Superior temporal gyrus (tissue), 1 donor: ENCODE results near the gene MTA3.

ENCODE experiments used
- DNase-seq: peaks from one replicate; pipeline ENCODE4 v3.0.0-alpha.2; 2016; ENCODE audit errors: extremely low spot score

The MTA3 gene

GRCh38 chr2:42762823-42763804, 194.7 kb downstream of the MTA3 start:
- DNase-seq, result no peak

DNA sequence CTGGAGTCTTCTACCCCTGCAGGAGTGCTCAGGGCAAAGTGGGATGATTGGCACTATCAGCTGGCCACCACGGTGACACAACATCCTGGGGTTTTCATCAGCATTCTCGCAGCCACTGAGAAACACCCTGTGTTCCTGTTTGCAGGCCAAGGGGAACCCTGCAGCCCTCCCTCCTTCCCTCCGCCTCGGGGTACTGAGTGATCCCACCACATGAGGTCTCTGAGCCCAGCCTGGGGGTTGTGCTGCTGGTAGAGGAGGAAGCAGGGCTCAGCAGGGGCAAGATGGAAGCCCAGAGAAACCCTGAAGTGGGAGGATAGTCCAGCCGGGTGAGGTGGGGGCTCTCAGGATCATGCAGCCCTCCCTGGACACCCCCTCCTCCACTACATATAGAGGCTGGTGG, 195.7 kb downstream of the MTA3 start, which contains the start of gene OXER1:
TSS of gene OXER1 (minus strand) at position 40 of the 400 bp plus-strand sequence. CDS start 73 bp downstream, outside the sequence.
- no peak for DNase-seq

GRCh38 chr2:42764901-42765300, 196.5 kb downstream of the MTA3 start:
- no peak for DNase-seq

- no peak for DNase-seq
These were observed 197.3 kb downstream of the MTA3 start for GRCh38 chr2:42765686-42766085.

GRCh38 chr2:42767080-42767898, 198.9 kb downstream of the MTA3 start:
- DNase-seq, result no peak

GRCh38 chr2:42767899-42768705, 199.7 kb downstream of the MTA3 start:
- DNase-seq, result no peak

DNA sequence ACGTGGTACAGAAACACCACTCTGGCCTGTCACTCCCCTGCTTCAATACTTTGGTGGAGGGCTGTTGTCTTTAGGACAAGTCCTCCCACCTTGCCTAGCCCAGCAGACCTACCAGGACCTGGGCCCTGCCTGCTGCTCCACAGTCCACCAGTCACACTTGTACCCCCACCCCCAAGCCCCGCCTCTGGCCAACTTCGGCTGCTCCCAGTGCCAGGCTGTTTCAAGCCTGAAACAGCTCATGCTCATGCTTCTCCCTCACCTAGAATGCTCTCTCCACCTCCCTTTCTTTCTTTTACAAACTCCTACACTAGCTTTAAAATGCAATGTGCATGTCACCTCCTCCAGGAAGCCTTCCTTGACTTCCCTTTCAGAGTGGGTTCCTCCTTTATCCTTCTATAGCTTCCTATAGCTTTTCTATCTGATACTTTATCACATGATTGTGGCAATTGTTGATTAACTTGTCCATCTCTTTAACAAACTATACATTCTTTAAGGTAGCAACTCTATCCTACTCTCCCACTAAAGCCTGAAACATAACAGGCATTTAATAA, 200.3 kb downstream of the MTA3 start:
- DNase-seq, result no peak

- no peak for DNase-seq
These were observed 201.3 kb downstream of the MTA3 start for GRCh38 chr2:42769583-42770287.

DNA sequence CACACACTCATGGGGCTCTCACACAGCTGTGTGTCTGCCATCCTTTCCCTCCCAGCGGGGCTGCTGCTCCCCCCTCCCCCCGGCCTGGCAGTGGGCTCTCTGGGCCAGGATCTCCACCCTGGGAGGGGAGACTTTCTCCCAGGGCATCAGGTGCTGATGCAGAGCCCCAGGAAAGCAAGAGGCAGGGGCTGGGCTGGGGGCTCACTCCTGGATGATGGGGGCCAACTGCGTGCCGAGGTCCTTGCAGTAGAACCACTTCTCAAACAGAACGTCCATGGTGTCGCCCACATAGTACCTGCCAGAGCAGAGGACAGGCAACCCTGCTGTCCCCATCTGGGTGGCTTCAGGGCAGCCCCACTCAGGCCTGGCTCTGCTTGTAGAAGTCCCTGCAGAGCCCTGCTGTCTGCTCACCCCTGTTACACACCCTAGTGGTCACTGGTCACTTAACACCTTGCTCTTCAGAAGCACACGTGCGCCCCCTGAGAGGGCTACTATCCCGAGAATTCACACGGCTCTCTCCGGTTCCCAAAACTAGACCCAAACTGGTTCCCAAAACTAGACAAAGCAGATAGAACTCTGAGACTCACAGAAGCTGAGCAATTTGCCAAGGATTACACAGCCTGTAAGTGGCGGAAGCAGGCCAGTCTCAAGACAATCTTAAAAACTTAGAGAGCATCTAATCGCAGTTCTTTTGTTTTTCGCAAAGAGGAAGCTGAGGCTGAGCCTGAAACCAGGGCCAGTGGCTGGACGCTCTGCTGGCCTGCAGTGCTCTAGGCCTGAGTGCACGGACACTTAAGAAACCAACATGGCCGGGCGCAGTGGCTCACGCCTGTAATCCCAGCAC, 202.1 kb downstream of the MTA3 start:
- DNase-seq, result peak; percentile 30

DNA sequence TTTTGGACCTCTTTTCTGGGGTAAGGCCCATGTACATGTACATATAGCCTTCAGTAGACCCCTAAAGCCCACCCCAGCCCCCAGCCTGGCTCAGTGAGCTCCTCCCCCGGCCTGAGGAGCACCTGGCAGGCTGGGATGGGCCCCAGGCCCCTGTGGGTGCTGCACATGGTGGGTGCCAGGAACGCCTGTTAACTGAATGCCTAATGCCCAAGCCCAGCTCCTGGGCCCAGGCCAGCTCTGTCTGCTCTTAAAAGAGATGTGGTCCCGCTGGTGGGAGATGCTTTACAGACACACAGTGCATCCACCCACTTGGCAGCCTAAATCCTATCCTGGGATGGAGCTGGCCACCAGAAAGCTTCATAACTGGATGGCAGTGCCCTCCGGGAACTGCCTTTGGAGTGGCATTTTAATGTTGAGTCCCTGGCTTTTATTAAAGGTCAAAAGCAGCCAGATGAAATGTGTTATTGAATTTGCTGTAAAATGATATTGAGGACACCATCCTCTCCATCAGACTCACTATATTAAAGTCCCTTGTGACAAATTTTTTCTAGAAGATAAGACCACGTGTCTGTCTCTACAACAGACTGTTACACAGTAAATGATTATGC, 203.2 kb downstream of the MTA3 start:
- no peak for DNase-seq

DNA sequence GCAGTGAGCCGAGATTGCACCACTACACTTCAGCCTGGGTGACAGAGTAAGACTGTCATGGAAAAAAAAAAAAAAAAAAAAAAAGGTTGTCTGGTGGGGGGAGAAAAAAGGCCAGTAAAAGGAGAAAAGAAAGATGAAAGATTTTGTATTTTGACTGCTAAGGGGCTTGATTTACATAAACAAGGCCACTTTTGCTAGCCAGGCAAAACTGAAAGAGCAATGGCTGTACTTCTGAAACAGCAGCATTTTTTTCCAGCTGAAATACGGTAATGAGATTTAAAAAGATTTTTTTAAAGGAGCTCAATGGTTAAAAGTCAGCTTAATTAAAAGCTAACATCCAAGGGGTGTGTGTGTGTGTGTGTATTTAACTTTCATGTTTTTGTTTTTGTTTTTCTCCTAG, 206.8 kb downstream of the MTA3 start:
- DNase-seq, result no peak

DNA sequence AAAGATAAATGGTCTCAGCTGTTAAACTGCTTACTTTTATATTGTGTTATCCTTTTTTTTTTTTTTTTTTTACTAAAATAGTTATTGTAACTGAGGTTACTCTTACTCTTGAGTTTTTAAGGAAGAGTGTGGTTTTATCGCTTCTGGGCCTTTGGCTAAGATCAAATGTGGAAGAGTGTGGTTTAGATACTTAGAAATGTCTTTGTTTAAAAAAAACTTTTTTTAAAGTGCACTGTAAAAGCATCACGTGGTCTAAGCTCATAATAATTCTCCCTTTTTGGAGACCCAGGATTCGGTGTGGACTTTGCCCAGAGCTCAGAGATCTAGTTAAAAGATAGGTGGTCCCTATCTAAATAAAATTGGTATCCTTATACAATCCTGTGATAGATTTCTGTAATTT, 207.4 kb downstream of the MTA3 start:
- DNase-seq, result no peak

DNA sequence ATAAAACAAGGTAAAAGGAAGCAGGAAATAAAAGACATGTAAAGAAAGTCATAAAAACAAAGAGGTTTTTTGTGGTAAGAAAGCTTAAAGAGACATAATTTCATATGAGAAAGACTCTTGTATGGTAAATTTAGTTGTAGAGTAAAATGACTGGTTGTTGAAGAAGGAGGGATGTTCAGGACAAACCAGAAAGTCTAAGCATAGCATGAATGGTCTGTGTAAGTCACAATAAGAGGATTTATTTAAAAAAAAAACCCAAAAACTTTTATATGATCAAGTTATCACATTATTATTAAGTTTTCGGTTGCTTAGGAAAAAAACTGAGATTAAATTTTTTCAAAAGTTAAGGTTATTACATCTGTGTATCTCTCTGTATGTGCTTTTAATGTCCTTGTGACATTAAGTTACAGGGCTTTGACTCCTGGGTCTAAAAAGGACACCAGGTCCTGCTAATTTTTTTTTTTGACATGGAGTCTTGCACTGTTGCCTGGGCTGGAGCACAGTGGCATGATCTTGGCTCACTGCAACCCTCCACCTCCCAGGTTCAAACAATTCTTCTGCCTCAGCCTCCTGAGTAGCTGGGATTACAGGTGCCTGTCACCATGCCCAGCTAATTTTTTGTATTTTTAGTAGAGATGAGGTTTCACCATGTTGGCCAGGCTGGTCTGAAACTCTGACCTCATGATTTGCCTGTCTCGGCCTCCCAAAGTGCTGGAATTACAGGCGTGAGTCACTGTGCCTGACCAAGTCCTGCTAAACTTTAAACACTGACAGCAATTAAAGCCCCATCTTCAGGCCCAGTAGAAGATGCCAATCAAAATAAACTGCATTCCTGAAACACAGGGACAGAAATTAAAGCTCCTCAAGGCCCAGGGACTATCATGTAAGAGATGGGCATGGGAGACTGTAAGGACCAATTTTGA, 209.7 kb downstream of the MTA3 start:
- DNase-seq, result no peak

DNA sequence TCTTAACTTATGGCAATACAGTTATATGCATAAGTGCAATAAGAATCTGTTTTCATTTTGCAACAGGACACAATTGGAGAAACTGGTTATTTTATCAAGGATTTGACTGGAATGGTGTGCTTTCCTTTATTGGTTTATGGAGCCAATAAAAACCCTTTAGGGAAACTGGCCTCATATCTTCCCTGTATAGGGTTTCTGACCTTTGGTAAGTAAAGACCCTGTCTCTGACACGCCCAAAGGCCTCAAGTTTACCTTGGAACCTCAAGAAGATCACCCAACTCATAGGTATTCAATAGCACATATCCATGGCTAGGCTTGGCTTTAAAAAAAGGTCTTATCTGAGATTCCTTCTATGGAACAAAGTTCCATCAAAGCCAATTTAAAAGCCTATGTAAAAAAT, 212.7 kb downstream of the MTA3 start:
- DNase-seq, result no peak

GRCh38 chr2:42783511-42783910, 215.1 kb downstream of the MTA3 start:
- no peak for DNase-seq

DNA sequence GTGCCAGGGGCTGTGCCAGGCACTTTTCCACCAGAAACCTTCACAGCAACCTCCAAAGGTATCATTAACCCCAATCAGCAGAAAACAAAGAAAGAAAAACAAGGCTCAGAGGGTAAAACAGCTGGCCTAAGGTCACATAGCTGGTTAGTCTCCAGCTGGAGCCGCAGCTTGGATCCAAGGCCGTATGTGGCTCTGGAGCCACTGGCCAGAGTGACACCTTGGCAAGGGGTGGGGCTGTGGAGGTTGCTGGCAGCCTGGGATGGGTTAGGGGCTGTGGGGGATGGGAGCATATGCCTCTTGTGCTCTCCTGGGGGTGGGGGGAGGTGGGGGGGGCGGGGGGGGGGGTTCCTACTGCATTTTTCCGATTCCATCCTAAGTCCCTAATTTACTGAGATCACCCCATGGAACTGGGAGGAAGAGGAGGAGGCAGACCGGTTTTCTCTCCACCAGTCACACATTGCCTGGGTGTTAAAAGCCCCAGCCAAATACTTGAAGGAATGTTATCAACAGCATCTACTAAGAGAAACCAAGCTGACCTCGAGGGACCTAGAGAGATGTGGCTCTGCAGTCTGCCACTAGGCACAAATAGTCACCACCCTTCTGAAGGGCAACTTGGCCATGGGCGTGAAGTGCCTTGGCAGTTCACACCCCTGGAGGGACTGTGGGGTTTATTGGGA, 215.9 kb downstream of the MTA3 start:
- DNase-seq, result no peak

DNA sequence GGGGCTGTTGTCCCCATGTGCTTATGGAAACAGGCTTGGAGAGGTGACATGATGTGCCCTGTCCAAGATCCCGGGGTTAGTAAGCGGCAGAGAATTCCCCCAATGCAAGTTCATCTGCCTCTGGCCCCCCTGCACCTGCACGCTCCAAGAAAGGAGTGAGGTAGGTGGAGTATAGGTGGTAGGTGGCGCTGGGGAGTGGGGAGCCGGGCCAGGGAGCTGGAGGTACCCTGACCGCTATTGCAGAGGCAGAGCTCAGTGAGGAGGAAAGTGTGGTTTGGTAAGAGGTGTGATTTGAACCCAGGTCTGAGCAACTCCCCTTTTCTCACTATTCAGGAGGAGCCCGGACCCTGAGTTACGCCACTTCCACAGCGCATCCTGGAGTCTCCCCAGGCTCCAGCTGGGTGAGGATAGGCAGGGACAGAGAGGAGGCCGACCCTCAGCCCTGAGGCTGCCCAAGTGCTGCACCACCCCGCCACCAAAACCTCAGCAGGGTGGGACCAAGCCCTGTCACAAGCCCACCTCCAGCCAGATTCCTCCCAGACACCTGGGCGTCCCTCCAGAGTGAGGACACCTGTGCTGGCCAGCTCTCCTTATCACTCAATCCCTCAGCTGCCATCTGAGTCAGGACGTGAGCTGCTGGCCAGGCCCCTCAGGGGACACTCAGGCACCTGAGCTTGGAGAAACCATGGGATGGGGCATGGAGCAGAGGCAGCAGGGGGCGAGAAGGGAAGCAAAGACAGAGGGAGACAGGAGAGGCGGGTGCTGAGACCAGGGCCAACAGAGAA, 218.3 kb downstream of the MTA3 start:
- DNase-seq, result no peak
